Ecto neural progenitor cell (in vitro differentiated cells): Measurements from ENCODE around the gene CDC27.
"Not testable (repeated sequence)": the region's sequence is repeated elsewhere in the genome, so short reads cannot be mapped to it uniquely, and the experiment has no call there.

Source experiments
- DNase-seq: peaks from one replicate; pipeline ENCODE4 v3.0.0-alpha.2; 2018; ENCODE audit warnings: low spot score

The CDC27 gene

DNA sequence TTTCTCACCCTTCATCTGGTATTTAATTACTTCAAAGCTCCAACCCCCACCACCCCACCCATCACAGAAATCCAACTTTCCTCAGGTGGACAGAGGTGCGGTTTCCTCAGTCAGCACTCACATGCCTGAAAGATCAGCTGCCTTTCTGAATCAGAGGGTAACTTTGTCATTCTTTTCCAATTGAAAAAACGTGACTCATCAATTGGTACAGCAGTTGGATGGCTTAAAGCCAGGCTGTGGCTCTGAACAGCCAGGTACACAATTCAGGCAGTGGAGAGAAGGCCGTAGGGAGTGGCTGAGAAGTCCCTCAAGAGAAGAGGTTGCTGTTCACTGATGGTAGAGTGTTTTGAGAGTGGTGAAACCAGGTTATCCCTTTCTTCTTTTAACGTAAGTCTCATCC is 118.8 kb downstream of the CDC27 start:
- DNase-seq: not testable (repeated sequence)
